Subcutaneous abdominal adipose tissue (tissue), 5 donors: ENCODE data around the gene CCDC71L.

Experiments
- H3K27ac ChIP-seq: one replicate; pipeline ENCODE4 v1.7.0; 2013; ENCODE audit warnings: low read depth, mild to moderate bottlenecking, inconsistent platforms, low read length, moderate library complexity
- H3K27me3 ChIP-seq, 5 donors: one replicate each; pipeline ENCODE4 v1.7.0; 2013; ENCODE audit warnings: low read length in 5 of 5, inconsistent platforms in 1 of 5; ENCODE audit not compliant: control insufficient read depth in 5 of 5, insufficient read depth in 4 of 5
- H3K36me3 ChIP-seq, 5 donors: one replicate each; pipeline ENCODE4 v1.7.0; 2013; ENCODE audit warnings: low read length in 5 of 5; ENCODE audit not compliant: control insufficient read depth in 5 of 5, insufficient read depth in 5 of 5
- H3K4me1 ChIP-seq, 5 donors: one replicate each; pipeline ENCODE4 v1.7.0; 2013; ENCODE audit warnings: low read length in 5 of 5, mild to moderate bottlenecking in 3 of 5, moderate library complexity in 1 of 5; ENCODE audit not compliant: control insufficient read depth in 5 of 5, insufficient read depth in 5 of 5
- H3K4me3 ChIP-seq, 5 donors: one replicate each; pipeline ENCODE4 v1.7.0; 2013; ENCODE audit warnings: low read length in 5 of 5, low read depth in 1 of 5
- H3K9ac ChIP-seq, 5 donors: one replicate each; pipeline ENCODE4 v1.7.0; 2013; ENCODE audit warnings: low read length in 5 of 5, mild to moderate bottlenecking in 4 of 5, moderate library complexity in 3 of 5
- H3K9me3 ChIP-seq, 5 donors: one replicate each; pipeline ENCODE4 v1.7.0; 2013; ENCODE audit warnings: low read length in 5 of 5; ENCODE audit not compliant: control insufficient read depth in 5 of 5
- donor health status: healthy.
- donor health status: healthy.
- donor health status: healthy.
- donor health status: healthy.
- donor health status: healthy.

CCDC71L gene

DNA sequence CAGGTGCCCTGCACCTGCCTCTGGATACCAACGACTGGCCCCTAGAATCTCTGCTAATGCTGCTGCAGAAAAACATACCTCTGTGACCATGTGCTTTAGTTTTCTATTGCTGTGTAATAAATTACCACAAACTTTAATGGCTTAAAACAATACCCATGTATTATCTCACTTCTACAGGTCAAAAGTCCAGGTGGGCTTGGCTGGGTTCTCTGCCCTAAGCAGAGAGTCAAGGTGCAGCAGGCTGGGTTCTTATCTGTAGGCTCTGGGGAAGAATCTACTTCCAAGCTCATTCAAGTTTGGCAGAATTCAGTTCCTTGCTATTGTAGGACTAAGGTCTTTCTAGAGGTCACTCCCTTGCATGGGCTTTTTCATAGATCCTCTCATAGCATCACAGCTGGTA is 52.3 kb downstream of the CCDC71L start:
- no peak overlapping the region for H3K9ac ChIP-seq
- H3K27ac ChIP-seq = no peak overlapping the region
- no peaks in the 10 kb centered on the region for H3K27me3 ChIP-seq
- H3K9me3 ChIP-seq = peaks cover 0 to 8% (median 6%) of the 10 kb centered on the region in 5 donors
- no peaks in the 10 kb centered on the region for H3K36me3 ChIP-seq
- H3K4me3 ChIP-seq = no peak overlapping the region
- H3K4me1 ChIP-seq = peaks cover 0 to 24% (median 6%) of the 10 kb centered on the region in 5 donors
